C1 segment of cervical spinal cord (tissue), 14 donors: Measurements from ENCODE around the gene NBDY.
A peak's percentile ranks its signal among the peaks of the same experiment; 100 is the strongest.
"Not testable (repeated sequence)": the region's sequence is repeated elsewhere in the genome, so short reads cannot be mapped to it uniquely, and the experiment has no call there.

Experiments
- DNase-seq, 14 donors: peaks; one replicate each; lab custom pipeline; 2025; lab: John Stamatoyannopoulos, UW

Gene NBDY

DNA sequence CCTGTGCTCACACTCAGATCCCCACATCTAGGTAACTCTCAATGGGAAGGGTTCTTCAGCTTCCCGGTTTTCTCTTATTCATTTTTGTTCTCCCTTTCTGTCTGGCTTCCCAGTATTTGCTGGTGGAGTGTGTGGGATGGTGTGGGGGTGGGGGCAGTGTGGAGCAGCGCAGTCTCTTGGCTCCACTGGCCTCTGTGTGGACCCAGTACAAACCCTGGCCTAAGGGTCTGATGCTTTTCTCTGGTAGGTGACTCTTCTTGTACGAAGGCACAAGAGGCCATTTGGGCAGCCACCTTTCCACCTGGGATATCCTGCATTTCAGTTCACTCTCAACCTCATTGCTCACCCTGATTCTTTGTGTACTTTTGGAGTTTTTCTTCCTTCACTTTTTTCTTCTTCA lies 71.3 kb downstream of the NBDY start:
- DNase-seq, result no peak

DNA sequence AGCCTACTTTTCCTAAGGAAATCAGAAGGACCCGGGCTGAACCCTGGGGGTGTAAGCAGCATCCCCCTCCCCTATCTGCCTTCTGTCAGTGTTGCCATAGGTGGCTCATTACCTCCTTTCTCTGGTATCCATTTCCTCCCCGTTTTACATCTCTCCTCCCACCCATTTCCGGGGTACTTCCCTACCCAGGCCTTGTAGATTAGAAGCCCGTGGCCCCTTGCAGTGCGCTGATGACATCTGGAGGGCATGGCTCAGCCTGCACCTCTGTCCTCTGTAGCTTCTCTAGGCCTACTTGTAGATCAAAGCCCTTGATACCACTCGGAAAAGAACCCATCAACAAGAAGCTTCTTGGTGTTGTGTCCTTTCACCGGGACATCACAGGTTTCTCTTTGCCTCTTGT lies 71.8 kb downstream of the NBDY start:
- no peak for DNase-seq

DNA sequence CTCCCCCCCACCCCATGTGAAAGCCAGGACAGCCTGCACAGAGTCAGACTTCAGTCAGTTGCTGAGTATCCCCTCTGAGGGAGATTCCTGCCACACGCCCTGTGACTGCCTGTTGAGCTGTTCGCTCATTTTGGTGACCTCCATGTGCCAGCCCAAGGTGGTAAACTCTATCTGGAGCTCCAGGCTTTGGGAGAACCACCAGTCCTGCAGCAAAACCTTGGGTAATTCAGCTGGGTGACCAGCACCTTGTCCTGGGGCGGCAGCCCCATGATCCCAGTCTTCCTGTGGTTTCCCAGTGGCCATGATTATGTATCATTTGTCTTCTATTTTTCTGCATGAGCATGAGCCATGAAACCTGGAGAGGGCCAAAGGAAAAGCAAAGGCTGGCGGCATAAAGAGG lies 73.4 kb downstream of the NBDY start:
- DNase-seq, result no peak

DNA sequence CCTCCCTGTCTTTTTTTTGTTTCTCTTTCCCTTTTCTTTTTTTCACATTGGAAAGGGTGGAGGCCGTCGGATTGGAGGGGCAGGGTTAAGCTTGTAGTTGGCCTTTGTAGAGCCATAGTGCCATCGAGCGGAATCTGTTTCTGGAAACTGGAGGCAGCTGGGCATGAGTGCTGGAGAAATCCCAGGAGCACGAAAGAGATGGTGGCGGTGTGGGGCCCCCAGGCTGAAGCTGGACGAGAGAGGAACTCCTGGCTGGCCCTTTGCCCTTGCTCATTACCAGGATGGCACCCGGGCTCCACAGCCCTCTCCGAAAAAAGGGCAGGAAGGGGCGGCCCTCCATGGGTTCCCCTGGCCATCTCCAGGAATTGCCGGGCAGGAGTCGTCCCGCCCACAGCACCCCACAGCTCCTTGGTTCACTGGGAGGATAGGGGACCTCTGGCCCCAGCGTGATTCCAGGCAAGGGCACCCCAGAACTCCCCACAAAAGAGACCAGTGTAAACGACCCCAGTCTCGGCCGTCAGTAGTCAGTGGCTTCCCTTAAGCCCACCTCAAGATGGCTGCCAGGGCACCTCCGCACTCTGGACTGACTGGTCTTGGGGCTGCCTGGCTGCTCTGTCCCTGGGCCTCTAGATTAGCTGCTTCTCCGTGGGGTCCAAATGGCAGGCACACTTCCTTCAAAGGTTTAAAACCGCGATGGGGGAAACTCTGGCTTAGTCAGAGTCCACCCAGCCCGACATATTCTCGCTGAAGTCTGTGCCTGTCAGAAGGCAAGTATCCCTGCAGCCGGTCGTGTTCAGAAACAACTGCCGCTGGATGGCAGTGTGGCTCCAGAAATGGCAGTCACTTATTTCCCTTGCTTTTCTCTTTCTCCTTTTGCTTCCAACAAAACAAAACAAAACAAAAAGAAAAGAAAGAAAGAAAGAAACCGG lies 74.1 kb downstream of the NBDY start:
- peak; percentile 29 to 89 (median 78) for DNase-seq

DNA sequence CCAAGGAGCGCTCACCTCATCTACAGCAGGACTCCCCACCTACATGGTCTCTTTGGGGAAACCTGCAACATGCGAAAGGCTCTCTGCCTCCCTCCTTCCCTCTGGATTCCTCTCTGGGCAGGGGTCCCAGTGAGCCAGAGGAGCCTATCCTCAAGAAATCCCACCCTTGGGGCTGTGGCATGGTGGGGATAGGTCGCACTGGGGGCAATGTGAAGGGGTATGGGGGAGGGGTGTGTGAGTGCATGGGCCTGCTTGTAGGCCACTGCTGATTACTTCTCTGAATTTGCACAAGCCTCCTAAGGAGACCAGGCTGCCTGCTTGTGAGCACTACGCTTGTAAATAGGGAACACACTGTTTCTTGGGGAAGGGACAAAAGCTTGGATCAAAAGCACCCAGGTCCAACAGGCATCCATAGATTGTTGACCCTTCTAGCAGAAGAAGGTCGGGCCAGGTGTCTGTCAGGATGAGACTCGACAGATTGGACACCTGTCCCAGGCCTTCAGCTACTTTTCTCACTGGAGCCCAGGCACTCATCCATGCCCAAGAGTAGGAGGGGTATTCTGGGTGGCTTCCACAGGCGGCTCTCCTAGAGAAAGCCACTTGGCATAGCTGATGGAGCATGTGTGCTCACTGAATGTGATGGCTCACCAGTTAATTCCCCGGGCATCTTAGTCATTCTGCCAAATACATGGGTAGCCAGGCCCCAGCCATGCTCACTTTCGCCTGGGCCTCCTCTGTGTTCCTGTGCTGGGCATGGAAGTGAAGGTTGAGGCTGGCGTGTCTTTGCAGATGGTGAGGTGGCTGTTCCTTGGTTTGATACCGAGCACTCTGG lies 75.0 kb downstream of the NBDY start:
- DNase-seq, result peak in 6 of 14 donors; percentile 16 to 87 (median 45)

GRCh38 chrX:56804867-56805266 lies 75.8 kb downstream of the NBDY start:
- no peak for DNase-seq

DNA sequence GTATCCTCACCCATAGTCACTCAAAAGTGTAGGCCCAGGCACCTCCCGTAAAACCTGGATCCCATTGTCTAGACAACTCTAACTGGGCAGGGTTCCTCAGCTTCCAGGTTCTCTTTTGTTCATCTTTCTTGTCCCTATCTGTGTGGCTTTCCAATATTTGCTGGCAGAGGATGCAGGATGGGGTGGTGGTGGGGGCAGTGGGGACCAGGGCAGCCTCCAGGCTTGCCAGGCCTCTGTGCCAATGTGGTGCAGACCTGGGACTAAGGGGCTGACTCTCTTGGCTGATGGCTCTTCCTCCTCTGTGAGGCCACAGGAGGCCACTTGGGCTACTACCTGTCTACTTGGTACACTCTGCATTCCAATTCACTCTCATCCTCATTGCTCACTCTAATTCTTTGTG lies 76.4 kb downstream of the NBDY start:
- no peak for DNase-seq

GRCh38 chrX:56806176-56806575 lies 77.1 kb downstream of the NBDY start:
- DNase-seq, result not testable (repeated sequence)

GRCh38 chrX:56811599-56811998 lies 82.6 kb downstream of the NBDY start:
- DNase-seq, result no peak

DNA sequence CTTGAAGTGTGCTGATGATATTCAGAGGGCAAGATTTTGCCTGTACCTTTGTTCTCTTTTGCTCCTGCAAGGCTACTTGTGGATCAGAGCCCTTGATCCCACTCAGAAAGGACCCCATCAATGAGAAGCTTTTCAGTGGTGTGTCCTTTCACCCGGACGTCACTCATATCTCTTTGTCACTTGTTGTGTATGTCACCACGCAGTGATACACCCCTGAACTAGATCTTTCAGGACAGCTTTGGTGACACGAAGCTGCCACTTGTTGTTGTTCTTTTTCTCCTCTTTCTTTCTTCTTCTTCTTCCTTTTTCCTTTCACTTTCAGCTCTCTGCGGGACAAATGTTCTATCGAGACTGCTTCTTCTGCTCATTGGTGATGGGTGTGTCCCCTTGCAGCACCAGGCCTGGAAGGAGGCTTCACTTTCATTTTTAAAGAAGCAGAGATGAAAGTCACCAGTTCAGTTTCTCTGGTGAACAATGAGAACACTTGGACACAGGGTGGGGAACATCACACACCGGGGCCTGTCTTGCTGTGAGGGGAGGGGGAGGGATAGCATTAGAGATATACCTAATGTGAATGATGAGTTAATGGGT lies 83.6 kb downstream of the NBDY start:
- no peak for DNase-seq

DNA sequence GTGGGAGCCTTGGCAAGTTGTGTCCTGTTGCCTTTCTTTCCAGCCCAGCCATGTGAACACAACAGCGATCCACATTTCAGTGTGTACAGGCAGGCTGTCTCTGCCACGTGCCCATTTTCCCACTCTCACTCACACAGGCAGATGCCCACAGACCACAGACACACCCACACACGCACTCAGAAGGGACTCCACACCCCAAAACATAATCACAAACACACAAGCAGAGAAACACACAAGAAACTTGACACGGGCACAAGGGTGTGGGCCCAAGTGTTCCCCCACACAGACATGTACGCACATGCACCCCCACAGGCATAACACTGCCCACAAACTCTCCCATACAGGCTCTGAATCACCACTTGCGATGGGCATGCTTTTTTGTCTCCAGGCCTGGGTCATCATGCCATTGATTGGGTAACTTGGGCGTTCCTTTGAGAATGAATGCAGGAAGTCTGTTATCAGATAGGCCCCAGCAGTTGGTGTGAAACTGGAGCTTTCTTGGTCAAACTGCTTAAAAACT lies 84.3 kb downstream of the NBDY start:
- DNase-seq, result peak in 1 of 14 donors; percentile 62

DNA sequence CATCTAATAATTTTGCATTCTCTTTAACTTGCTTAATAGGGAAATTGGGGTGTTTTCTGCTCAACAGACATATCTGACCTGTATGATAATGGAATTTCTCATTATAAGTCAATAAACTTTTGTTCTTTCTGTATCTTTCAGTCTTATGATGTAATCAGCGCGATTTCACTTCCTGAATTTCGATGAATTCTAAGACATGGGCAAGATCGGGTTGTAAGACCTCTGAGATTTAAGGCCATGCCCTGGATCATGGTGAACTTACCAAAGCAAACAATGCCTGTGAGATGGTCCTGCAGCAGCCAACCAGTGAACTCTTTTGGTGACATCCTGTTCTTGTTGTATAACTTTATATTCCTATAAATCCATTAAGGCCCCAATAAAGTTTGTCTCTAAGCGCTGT lies 88.1 kb downstream of the NBDY start:
- DNase-seq, result no peak

DNA sequence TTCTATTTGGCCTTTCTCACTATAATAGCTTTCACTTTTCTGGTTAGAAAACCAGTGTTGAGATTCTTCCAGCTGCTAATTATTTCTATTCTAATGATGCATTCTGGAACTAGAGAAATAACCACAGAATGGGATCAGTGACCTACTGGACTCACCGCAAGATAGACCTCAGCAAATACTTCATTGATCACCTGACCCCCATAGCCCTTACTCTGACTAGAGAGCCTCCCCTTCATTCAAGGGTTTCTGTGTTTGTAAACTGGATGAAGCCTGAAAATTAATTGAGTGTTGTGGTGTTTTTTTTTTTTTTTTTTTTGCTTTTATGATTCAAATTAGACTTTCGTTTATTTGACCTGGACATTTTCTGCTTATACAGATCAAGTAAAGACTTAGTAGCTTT lies 97.0 kb downstream of the NBDY start:
- no peak for DNase-seq

GRCh38 chrX:56833626-56834025 lies 104.6 kb downstream of the NBDY start:
- DNase-seq, result no peak

GRCh38 chrX:56853436-56853835 lies 124.4 kb downstream of the NBDY start:
- no peak for DNase-seq

DNA sequence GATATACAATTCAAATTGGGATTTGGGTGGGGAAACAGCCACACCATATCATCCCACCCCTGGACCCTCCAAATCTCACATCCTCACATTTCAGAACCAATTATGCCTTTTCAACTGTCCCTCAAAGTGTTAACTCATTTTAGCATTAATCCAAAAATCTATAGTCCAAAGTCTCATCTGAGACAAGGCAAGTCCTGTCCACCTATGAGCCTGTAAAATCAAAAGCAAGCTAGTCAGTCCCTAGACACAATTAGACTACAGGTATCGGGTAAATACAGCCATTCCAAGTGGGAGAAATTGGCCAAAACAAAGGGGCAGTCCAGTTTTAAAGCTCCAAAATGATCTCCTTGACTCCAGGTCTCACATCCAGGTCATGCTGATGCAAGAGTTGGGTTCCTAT lies 128.0 kb downstream of the NBDY start:
- no peak for DNase-seq

GRCh38 chrX:56860888-56861287 lies 131.8 kb downstream of the NBDY start:
- no peak for DNase-seq
